Upper lobe of right lung (tissue), 1 donor: ENCODE measurements around the gene ZCCHC24. TPM values are rescaled to one million over a fixed set of nuclear protein-coding genes. Genes with fewer than 3 reads are reported as not detected.

ENCODE experiments used
- ATAC-seq: fragments of 200-7000 bp; cut with Tn5 transposase; one replicate; pipeline ENCODE4 v1.9.1; 2020; ENCODE audit warnings: mild to moderate bottlenecking, moderate library complexity
- DNase-seq: peaks from one replicate; pipeline ENCODE4 v3.0.0-alpha.2; 2020
- H3K27ac ChIP-seq: fragments of 200-600 bp; one replicate; pipeline ENCODE4 v1.8.0; 2022
- H3K27me3 ChIP-seq: fragments of 200-600 bp; one replicate; pipeline ENCODE4 v1.8.0; 2022; ENCODE audit warnings: mild to moderate bottlenecking
- H3K36me3 ChIP-seq: fragments of 200-600 bp; one replicate; pipeline ENCODE4 v1.8.0; 2022
- H3K4me1 ChIP-seq: fragments of 200-600 bp; one replicate; pipeline ENCODE4 v1.8.0; 2022
- H3K4me3 ChIP-seq: fragments of 200-600 bp; one replicate; pipeline ENCODE4 v1.8.0; 2022; ENCODE audit warnings: mild to moderate bottlenecking
- H3K9me3 ChIP-seq: fragments of 200-600 bp; one replicate; pipeline ENCODE4 v1.8.0; 2022
- CTCF ChIP-seq: fragments of 200-600 bp; IDR thresholded peaks from one replicate; pipeline ENCODE4 v1.8.0; 2022; ENCODE audit warnings: antibody characterized with exemption
- intact Hi-C: fragments of 100-400 bp; cut with DNase I; formaldehyde crosslinking; loops from one replicate; pipeline ENCODE4 v1.11.0; 2022
- total RNA-seq: library from RNA; stranded (reverse); fragmentation: NEBNext Ultra II Directional; extraction: Animal tissue kit (Norgen Biotek cat#: 25700); gene quantifications from one replicate; pipeline ENCODE4 v1.2.1, GENCODE V29; 2021
- donor health status: DM: no; HTN: yes; CAD: no; lungs with severe emphysema.

Gene ZCCHC24
- total RNA-seq, 1 donor from 2014 or later, result 32.4 TPM

- H3K4me1 ChIP-seq, result peaks cover 56% of the 10 kb centered on the region
- H3K4me3 ChIP-seq, result no peak overlapping the region
- TF ChIP-seq CTCF, result no peak
- DNase-seq (no peak), ATAC-seq (no peak)
- no peaks in the 10 kb centered on the region for H3K27me3 ChIP-seq
- no peak overlapping the region for H3K27ac ChIP-seq
- H3K9me3 ChIP-seq, result no peaks in the 10 kb centered on the region
- intact Hi-C loops, result no loop called here
- H3K36me3 ChIP-seq, result no peaks in the 10 kb centered on the region
These were observed 29.5 kb downstream of the ZCCHC24 start for GRCh38 chr10:79415736-79416577.

GRCh38 chr10:79414714-79415113 lies 30.7 kb downstream of the ZCCHC24 start:
- ATAC-seq (no peak), DNase-seq (no peak)
- H3K9me3 ChIP-seq, result no peaks in the 10 kb centered on the region
- peaks cover 48% of the 10 kb centered on the region for H3K4me1 ChIP-seq
- intact Hi-C loops, result no loop called here
- no peak for TF ChIP-seq CTCF
- H3K4me3 ChIP-seq, result no peak overlapping the region
- H3K27me3 ChIP-seq, result no peaks in the 10 kb centered on the region
- H3K36me3 ChIP-seq, result no peaks in the 10 kb centered on the region
- no peak overlapping the region for H3K27ac ChIP-seq

GRCh38 chr10:79413196-79413595 lies 32.2 kb downstream of the ZCCHC24 start:
- TF ChIP-seq CTCF, result no peak
- Histone ChIP-seq H3K4me1 (peaks cover 41% of the 10 kb centered on the region), H3K36me3 (no peaks in the 10 kb centered on the region), H3K27me3 (no peaks in the 10 kb centered on the region), H3K27ac (no peak overlapping the region), H3K9me3 (no peaks in the 10 kb centered on the region), H3K4me3 (no peak overlapping the region)
- intact Hi-C loops, result no loop called here
- ATAC-seq (peak; percentile 73), DNase-seq (no peak)

- intact Hi-C loops, result no loop called here
- ATAC-seq (no peak), DNase-seq (no peak)
- H3K36me3 ChIP-seq, result no peaks in the 10 kb centered on the region
- H3K27me3 ChIP-seq, result no peaks in the 10 kb centered on the region
- H3K4me3 ChIP-seq, result no peak overlapping the region
- no peak for TF ChIP-seq CTCF
- peaks cover 44% of the 10 kb centered on the region for H3K4me1 ChIP-seq
- no peaks in the 10 kb centered on the region for H3K9me3 ChIP-seq
- no peak overlapping the region for H3K27ac ChIP-seq
These were observed 32.9 kb downstream of the ZCCHC24 start for GRCh38 chr10:79412516-79412915.

DNA sequence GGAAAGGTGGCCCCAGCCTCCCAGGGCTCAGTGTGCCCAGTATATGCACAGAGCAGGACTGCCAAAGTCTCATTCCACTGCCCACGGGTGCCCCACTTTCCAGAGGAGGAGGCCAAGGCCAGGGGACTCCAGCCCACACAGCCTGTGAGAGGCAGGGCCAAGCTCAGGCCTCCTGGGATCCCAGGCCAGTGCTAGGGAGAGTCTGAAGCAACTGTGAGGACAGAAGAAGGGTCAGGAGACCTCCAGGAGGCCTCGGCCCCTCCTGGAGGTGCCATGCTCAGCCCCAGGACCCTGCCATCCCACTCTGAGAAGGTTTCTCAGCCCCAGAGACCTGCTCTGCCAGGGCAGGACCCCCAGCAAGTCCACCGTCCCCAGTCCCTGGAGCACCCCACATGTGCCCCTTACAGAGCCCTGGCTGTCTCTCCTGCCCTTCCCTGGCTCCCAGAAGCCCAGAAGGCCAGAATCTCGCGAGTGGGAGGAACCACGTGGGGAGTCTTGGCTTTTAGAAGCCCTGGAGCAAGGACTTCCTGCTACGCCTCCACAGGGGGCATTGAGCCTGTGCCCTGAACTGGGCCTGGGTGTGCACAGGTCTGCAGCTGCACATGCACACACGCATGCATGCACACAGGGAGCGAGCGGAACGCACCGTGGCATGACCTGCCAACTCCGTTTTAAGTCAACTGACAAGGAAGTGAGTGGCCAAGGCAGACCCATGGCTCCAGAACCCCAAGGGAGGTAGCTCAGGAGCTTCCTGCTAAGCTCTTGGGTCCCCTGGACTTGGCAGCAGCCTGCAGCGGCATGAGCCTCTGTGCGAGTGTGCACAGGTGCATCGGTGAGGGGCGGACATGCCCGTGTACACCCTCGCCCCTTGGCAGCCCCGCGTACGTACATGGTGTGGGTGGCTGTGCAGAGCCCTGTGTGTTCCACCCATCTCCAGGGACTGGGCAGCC lies 33.6 kb downstream of the ZCCHC24 start:
- no peak for TF ChIP-seq CTCF
- Histone ChIP-seq H3K36me3 (no peaks in the 10 kb centered on the region), H3K9me3 (no peaks in the 10 kb centered on the region), H3K27ac (peak overlapping the region; percentile 42), H3K4me3 (no peak overlapping the region), H3K4me1 (peaks cover 44% of the 10 kb centered on the region), H3K27me3 (no peaks in the 10 kb centered on the region)
- ATAC-seq (peak; percentile 33), DNase-seq (no peak)
- intact Hi-C loops, result no loop called here
